ENCODE measurements around the gene ADNP.
"Not testable (repeated sequence)": the region's sequence is repeated elsewhere in the genome, so short reads cannot be mapped to it uniquely, and the experiment has no call there.

ADNP gene

GRCh38 chr20:50903353-50904051 is 27.7 kb downstream of the ADNP start:
- DNase-seq (ENCODE audit: low read depth, low spot score) = no peak

GRCh38 chr20:50901301-50901700 is 29.9 kb downstream of the ADNP start:
- no peak for DNase-seq (ENCODE audit: low read depth, low spot score)

GRCh38 chr20:50900261-50900660 is 31.0 kb downstream of the ADNP start:
- DNase-seq (ENCODE audit: low read depth, low spot score) = no peak

GRCh38 chr20:50898475-50898874 is 32.8 kb downstream of the ADNP start:
- DNase-seq (ENCODE audit: low read depth, low spot score) = no peak

- no peak for DNase-seq (ENCODE audit: low read depth, low spot score)
Measured at GRCh38 chr20:50895111-50895830, 36.0 kb downstream of the ADNP start.

GRCh38 chr20:50893620-50894019 is 37.6 kb downstream of the ADNP start:
- DNase-seq (ENCODE audit: low read depth, low spot score) = no peak

GRCh38 chr20:50892394-50892793 is 38.8 kb downstream of the ADNP start:
- DNase-seq (ENCODE audit: low read depth, low spot score) = no peak

- DNase-seq (ENCODE audit: low read depth, low spot score) = peak; percentile 20
Measured at GRCh38 chr20:50891138-50891537, 40.1 kb downstream of the ADNP start.

- no peak for DNase-seq (ENCODE audit: low read depth, low spot score)
Measured at GRCh38 chr20:50887576-50887975, 43.7 kb downstream of the ADNP start.

- DNase-seq (ENCODE audit: low read depth, low spot score) = no peak
Measured at GRCh38 chr20:50886184-50886790, 45.0 kb downstream of the ADNP start.

GRCh38 chr20:50885781-50886180 is 45.5 kb downstream of the ADNP start:
- DNase-seq (ENCODE audit: low read depth, low spot score) = no peak

GRCh38 chr20:50885068-50885467 is 46.2 kb downstream of the ADNP start:
- no peak for DNase-seq (ENCODE audit: low read depth, low spot score)

GRCh38 chr20:50883856-50884255 is 47.4 kb downstream of the ADNP start:
- DNase-seq (ENCODE audit: low read depth, low spot score) = no peak

GRCh38 chr20:50881759-50882424 is 49.3 kb downstream of the ADNP start:
- DNase-seq (ENCODE audit: low read depth, low spot score) = not testable (repeated sequence)

- no peak for DNase-seq (ENCODE audit: low read depth, low spot score)
Measured at GRCh38 chr20:50879649-50880550, 51.3 kb downstream of the ADNP start.

- DNase-seq (ENCODE audit: low read depth, low spot score) = no peak
Measured at GRCh38 chr20:50877232-50877743, 53.9 kb downstream of the ADNP start.

- no peak for DNase-seq (ENCODE audit: low read depth, low spot score)
Measured at GRCh38 chr20:50876816-50877215, 54.4 kb downstream of the ADNP start.

- DNase-seq (ENCODE audit: low read depth, low spot score) = no peak
Measured at GRCh38 chr20:50876063-50876685, 55.1 kb downstream of the ADNP start.

GRCh38 chr20:50874758-50875665 is 56.2 kb downstream of the ADNP start:
- no peak for DNase-seq (ENCODE audit: low read depth, low spot score)

Data from astrocyte of the hippocampus (primary cell).